NCI-H345 treated with DMSO at 0.1 percent for 48 hours (cell line): ENCODE data around the gene KIFC3.
"Not testable (repeated sequence)": the region's sequence is repeated elsewhere in the genome, so short reads cannot be mapped to it uniquely, and the experiment has no call there.

Source experiments
- DNase-seq: peaks from one replicate; lab custom pipeline; 2025; ENCODE audit not compliant: unreplicated experiment; lab: John Stamatoyannopoulos, UW

The KIFC3 gene, protein sequence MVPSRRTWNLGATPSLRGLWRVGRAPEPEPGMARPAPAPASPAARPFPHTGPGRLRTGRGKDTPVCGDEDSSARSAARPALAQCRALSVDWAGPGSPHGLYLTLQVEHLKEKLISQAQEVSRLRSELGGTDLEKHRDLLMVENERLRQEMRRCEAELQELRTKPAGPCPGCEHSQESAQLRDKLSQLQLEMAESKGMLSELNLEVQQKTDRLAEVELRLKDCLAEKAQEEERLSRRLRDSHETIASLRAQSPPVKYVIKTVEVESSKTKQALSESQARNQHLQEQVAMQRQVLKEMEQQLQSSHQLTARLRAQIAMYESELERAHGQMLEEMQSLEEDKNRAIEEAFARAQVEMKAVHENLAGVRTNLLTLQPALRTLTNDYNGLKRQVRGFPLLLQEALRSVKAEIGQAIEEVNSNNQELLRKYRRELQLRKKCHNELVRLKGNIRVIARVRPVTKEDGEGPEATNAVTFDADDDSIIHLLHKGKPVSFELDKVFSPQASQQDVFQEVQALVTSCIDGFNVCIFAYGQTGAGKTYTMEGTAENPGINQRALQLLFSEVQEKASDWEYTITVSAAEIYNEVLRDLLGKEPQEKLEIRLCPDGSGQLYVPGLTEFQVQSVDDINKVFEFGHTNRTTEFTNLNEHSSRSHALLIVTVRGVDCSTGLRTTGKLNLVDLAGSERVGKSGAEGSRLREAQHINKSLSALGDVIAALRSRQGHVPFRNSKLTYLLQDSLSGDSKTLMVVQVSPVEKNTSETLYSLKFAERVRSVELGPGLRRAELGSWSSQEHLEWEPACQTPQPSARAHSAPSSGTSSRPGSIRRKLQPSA

DNA sequence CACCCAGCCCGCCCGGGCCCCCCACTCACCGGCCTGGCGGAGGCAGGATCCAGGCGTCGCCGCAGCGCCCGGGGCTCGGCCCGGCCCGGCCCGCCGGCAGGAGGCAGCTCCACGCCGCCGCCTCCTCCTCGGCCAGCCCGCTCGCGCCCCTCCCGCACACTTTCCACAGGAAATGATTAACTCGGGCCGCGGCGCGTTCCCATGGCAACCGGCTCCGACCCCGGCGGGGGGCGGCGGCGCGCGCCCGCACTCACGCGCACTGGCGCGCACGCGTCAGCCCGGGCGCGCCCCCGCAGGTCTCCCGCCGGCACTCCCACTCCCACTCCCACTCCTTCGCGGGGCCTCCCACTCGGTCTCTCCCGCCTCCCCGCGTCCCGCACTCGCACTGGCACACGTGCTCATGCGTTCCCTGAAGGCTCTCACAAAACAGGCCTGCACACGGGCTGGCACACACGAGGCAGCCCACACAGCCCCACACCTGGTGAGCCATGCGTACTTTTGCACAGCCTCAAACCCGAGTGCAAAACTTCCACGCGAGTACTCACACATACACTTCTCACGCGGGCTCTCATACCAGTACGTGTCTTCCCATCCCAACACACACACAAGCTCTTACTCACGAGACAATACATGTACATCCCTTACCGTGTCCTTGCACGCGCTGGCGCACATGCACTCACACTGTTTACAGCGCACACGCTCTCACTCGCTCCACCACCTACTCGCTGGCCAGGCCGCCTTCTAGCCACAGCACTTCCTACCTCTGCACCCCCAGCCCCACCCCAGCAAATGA lies at the start of gene KIFC3:
Gene KIFC3 (minus strand): TSS at position 151 of the 793 bp plus-strand sequence. CDS start 4,248 bp downstream, outside the sequence.
- DNase-seq: no peak

DNA sequence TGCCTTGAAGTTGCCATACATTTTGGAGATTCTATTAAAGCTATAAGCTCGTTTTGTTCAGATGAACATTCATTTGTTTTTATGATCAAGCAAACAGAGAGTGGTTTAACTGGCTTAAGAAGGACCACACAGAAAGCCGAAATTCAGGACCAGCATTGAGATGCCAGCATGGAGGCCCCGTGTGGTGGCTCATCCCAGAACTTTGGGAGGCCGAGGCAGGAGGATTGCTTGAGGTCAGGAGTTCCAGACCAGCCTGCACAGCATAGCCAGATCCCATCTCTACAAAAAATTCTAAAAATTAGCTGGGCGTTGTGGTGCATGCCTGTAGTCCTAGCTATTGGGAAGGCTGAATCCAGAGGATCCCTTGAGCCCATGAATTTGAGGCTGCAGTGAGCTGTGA lies 45.9 kb upstream of the KIFC3 start:
- DNase-seq: no peak

DNA sequence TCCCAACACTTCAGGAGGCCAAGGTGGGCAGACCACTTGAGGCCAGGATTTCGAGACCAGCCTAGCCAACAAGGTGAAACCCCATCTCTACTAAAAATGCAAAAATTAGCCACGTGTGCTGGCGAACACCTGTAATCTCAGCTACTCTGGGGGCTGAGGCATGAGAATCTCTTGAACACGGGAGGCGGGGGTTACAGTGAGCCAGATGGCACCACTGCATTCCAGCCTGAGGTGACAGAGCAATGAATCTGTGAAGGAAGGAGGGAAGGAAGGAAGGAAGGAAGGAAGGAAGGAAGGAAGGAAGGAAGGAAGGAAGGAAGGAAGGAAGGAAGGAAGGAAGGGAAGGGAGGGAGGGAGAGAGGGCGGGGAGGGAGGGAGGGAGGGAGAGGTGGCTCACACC lies 44.6 kb upstream of the KIFC3 start:
- DNase-seq: not testable (repeated sequence)

DNA sequence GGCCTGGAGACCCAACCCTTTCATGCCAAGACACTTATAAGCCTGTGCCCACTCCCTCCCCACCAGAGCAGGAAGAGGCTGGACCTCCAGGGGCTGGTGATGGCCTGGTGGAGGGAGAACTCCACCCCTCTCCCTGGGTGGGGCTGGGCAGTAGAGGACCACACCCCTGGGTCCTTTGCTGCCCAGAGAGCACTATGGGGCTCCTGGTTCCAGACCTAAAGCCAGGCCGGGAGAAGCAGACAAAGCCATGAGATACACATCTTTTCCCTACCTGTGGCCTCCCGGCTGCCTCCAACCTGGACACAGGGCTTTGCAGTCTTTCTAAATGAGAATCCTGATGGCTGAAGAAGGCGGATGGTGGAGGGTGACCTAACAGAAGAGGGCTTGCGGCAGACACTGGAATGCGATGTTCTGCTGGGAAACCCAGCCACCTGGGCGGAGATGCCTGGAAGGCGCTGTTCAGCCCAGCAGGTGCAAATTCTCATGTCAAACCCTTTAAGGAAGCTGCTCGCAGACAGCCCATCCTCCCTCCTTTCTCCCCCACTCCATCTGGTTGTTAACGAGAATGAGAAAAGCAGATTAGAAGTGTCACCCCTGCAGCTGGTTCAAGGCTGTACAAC lies 43.9 kb upstream of the KIFC3 start:
- no peak for DNase-seq

DNA sequence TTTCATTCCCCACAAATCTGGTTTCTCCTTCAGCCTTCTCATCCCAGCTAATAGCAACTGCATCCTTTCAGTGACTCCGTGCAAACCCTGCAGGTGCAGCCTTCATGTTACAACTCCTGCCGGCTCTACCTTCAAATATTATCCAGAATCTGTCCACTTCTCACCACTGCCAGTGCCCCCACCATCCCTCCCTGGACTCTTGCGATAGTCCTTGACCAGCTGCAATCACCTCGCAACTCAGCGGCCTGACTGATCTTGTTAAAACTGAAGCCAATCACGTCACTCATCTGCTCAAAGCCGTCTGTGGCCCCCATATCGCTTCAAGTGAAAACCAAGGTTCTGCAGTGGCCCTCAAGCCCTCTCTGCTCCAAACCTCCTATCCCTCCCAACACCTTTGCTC lies 42.8 kb upstream of the KIFC3 start:
- DNase-seq: no peak

DNA sequence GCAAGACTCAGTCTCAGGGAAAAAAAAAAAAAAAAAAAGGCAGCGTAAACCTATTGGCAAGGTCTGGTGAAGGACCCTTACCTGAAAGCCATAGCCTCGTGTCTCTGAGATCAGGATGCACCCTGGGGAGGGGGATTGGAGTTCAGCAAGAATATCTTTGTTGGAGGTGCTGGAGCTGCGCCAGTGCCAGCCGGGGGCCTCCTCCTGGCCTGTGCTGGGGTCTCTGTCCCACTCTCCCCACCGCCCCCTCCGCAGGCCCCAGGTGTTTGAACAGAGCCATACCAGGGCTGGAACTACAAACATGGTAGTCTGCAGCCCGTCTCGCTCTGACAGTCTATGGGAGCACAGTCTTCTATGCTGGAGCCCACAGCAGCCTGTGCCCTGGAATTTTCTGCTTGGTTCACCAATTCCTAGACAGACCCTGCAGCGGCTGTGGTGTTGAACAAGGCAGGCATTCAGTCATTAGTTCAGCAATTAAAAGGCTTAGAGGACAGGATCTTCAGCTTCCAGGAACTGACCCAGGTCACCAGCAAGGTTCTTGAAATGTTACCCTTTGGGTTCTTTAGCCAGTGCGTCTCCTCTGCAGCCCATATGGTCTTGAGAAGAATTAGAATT lies 42.2 kb upstream of the KIFC3 start:
- DNase-seq: no peak

DNA sequence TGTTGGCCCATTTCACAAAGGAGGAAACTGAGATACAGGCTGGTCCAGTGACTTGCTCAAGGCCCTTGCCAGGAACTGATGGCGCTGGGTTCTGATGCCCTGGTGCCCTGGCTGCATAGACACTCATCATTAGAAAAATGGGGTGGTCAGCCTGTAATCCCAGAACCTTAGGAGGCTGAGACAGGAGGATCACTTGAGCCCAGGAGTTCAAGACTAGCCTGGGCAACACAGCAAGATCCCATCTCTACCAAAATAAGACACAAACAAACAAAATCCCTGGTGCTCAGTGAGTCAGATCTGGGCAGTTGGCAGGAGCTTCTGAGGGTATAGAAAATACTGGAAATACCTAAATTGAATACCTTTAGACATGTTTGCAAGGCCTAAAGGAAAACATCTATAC lies 41.1 kb upstream of the KIFC3 start:
- no peak for DNase-seq

DNA sequence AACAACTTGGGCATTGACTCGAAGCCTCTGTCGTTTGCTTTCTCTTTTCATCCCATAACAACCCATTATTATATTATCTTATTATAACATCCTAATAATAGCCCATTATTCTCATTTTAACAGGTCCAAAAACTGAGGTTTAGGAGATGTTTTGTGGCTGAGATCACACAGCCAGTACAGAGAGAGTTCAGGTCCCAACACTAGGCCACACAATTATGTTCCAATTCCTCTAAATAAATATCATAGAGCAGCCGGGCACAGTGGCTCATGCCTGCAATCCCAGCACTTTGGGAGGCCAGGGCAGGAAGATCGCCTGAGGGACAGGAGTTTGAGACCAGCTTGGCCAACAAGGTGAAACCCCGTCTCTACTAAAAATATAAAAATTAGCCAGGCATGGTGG lies 40.3 kb upstream of the KIFC3 start:
- DNase-seq: no peak

DNA sequence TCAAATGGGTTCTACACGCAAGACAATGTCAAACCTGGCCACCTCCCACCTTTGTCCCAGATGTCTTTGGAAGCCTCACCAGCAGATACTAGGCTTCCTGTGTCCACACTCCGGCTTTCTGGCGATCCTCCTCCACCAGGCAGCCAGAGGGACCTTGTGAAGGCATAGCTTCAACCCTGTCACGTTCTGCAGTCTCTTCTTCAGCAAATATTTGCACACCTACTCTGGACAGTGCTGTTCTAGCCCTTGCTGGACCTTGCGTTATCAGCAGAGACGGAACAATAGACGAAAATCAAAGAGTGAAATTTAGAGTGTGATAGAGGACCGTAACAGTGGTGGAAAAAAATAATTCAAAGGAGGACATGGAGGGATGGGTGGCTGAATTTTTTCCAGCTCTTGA lies 38.5 kb upstream of the KIFC3 start:
- DNase-seq: no peak

DNA sequence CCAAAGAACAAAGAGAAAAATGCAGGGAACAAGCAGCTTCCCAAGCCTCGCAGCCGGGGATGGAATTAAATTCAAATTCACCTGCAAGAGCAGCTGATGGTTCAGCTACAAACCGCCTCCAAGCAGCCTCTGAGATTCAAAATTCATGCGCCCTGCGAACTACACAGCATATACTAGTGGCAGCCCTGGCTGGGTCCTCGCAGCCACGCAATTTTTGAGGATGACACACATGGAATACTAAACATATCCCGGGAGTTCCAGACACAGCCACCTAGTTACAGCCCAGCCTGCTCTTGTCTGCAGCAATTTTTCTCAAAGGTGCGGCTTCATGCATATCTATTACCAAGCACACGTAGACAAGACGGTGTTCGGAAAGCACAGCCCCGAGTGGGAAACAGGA lies 35.9 kb upstream of the KIFC3 start:
- no peak for DNase-seq

DNA sequence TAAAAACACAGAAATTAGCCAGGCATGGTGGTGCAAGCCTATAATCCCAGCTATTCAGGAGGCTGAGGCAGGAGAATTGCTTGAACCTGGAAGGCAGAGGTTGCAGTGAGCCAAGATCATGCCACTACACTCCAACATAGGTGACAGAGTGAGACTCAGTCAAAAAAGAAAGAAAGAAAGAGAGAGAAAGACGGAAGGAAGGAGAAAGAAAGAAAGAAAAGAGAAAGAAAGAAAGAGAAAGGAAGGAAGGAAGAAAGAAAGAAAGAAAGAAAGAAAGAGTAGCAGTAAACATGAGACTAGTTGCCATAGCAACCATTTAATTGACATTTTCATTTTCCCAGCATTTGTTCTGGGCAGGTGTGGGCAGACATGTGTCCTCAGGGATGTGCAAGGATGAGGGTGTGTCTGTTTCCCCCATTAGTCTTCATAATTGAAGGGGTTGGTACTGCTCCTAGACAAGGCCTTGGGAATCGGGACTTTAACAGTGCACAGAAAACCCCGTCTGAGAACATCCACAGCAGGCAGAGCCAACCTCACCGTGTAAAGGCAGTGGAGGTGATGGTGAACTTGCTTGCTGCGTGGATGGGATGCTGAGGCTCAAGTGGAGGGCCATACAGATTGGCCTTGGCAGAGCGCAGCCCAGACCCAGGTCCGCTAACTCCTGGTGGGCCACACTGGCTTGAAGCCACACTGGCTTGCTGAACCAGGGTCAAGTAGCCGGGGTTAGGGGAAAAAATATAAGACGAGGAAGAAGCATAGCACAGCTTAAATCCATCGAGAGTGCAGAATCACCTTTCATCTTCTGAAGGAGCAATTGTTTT lies 35.2 kb upstream of the KIFC3 start:
- DNase-seq: no peak

DNA sequence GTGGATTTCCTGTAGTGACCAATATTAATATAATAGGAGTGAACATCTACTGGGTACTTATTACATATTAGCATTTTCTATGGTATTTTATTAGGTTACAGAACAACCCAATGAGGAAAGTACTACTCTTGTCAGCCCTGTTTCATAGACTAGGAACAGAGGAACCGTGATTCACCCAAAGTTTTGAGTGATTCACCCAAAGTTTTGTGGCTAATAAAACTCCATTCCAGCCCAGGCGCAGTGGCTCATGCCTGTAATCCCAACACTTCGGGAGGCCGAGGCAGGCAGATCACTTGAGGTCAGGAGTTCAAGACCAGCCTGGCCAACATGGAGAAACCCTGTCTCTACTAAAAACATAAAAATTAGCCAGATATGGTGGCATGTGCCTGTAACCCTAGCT lies 33.1 kb upstream of the KIFC3 start:
- not testable (repeated sequence) for DNase-seq

DNA sequence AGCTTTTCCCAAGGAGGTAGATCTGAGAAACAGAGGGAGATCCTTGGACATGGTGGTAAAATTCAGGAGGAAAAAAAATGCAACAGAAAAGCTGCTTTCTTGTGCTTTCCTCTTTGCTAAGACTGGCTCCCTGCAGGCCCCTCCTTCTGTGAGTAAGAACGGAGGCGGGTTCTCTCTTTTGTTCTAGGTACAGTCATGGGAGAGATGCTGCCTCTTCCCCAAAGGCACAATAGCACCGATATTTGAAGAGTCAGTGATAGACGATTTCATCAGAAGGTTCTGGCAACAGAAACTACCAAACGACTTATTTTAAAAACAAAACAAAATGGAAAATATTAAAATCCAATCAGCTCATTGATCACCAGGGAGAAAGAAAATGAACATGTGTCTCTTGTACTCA lies 32.6 kb upstream of the KIFC3 start:
- no peak for DNase-seq

DNA sequence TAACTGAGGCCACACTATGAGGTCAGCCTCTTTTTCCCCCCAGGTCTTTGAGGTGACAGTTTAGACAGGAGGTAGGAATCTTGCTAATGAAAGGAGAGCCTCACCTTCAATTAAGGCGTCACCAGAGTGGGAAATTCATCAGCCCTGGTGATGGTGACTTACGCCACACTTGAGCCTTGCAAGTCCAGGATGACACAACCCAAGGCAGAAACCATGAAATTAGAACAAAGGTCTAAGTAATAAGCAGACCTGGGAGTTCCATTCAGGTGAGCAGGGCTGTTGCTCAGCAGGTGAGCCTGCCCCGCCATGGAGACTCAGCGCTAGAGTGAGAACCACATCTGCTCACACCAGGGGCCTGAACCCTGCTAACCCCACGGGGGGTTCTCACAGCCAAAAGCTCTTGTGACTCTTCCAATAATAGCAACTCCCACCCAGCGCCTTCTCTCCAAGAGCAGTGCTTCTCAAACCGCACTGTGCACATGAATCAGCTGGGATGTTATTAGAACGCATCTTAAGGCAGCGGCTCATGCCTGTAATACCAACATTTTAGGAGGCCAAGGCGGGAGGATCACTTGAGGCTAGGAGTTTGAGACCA lies 28.7 kb upstream of the KIFC3 start:
- peak; percentile 28 for DNase-seq

DNA sequence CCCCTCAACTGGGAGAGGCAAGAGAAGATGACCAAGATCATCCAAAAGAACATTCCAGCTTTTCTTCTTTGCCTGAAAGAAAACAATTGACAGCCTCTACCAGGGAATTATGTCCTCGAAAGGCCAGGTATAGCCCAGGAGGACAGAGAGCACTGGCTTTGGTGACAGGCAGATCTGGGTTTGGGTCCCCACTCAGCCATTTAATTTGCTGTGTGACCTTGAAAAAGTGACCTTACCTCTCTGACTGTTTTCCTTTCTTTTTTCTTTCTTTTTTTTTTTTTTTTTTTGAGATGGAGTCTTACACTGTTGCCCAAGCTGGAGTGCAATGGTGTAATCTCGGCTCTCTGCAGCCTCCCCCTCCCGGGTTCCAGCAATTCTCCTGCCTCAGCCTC lies 27.7 kb upstream of the KIFC3 start:
- no peak for DNase-seq

DNA sequence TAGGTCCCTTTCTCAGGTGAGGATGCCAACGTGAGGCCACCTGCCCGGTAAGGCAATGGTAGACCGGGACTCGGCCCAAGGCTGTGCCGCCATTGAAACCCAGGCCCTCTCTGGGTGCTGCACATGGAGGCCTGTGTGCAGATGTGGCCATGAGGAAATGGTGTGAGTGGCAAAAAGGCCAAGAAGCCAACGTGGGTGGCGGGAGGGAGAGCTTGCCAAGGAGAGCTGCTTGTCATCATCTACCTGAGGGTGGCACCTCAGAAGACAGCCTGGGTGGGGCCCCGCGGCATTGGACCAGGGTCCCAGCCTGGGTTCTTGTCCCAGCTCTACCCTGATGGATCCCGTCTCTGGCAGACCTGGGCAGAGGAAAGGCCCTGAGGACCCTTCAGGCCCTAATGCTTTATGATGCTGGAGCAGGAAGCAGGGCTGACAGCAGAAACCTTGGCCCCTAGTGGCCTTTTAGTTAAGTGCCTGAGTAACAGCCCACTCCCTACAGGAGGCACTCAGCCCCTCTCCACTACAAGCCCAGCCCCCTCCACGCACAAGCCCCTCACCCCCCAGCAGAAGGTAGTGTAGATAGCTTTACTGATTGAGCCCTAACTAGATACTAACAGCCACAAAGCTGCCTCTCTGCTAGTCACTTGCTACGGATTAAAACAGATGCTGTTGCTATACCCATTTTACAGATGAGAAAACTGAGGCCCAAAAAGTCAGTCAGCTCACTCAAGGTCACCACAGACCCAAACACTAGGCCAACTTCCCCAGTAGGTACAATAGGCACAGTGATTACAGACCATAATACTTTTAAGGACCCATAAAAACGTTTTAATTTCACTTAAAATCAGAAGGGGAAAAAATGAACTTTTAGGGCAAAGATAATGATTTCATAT lies 26.2 kb upstream of the KIFC3 start:
- no peak for DNase-seq

DNA sequence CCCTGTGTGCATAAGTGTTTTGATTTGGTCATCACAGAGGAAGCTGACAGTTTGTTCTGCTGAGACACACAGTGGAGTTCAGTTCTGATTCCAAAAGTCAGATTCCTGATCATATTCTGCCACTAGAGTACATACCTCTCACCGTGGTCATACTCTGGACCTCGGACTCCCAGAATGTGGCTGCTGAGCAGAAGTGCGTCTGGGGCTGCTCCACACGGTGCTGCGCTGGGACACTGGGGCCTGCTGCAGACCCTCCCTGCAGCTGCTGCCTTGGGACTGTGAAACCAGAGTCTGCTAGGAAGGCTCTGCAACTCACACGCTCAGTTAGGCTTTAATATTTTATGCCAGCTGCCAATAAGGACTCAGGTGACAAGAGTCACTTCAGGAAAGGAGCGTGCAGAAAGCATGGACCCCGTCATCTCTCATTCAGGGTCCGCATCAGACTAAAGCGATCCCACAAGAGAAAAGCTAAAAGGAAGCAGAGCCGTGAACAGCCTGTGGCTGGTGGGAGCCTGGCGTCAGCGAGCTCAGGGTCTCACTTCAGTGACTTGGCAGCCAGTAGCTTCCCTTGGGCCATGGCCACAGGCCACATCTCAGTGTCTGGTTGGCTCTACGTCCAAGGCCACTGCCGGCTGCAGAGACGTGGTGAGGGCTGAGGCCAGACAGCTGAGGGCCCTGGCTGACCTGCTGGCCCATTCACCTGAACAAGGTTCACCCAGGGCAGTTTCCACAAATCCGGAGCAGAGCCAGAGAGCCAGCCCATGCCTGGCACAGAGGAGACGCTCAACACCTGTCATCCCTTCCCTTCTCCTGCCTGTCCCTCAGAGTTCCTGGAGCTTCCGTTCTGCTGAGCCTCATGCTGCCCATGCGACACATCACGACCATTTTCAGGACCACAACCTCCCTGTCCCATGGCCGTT lies 24.7 kb upstream of the KIFC3 start:
- no peak for DNase-seq
